ENCODE data around the gene VPS8. TPM values are rescaled to one million over a fixed set of nuclear protein-coding genes. Genes with fewer than 3 reads are reported as not detected.

VPS8 gene
- polyA plus RNA-seq, 1 donor from 2014 or later, result 22.2 TPM

GRCh38 chr3:184776916-184777315, 35.0 kb upstream of the VPS8 start:
- Mint-ChIP-seq H3K9me3 (no peaks in the 10 kb centered on the region), H3K4me3 (no peak overlapping the region), H3K4me1 (peaks cover 0 to 2% (median 0%) of the 10 kb centered on the region in 3 donors), H3K36me3 (peaks cover 4% of the 10 kb centered on the region), H3K27ac (no peak overlapping the region), H3K27me3 (peaks cover 18% of the 10 kb centered on the region)

- Mint-ChIP-seq H3K27ac (no peak overlapping the region), H3K36me3 (peaks cover 4% of the 10 kb centered on the region), H3K27me3 (peaks cover 18% of the 10 kb centered on the region), H3K9me3 (no peaks in the 10 kb centered on the region), H3K4me1 (peaks cover 0 to 2% (median 0%) of the 10 kb centered on the region in 3 donors), H3K4me3 (no peak overlapping the region)
These were observed 34.2 kb upstream of the VPS8 start for GRCh38 chr3:184777566-184778356.

- H3K27ac Mint-ChIP-seq, result no peak overlapping the region
- H3K9me3 Mint-ChIP-seq, result no peaks in the 10 kb centered on the region
- H3K27me3 Mint-ChIP-seq, result peaks cover 24% of the 10 kb centered on the region
- H3K4me1 Mint-ChIP-seq, result peaks cover 0 to 2% (median 0%) of the 10 kb centered on the region in 3 donors
- H3K36me3 Mint-ChIP-seq, result peaks cover 4% of the 10 kb centered on the region
- H3K4me3 Mint-ChIP-seq, result no peak overlapping the region
These were observed 33.3 kb upstream of the VPS8 start for GRCh38 chr3:184778426-184779332.

GRCh38 chr3:184780981-184781515, 30.9 kb upstream of the VPS8 start:
- Mint-ChIP-seq H3K36me3 (peaks cover 2% of the 10 kb centered on the region), H3K9me3 (no peaks in the 10 kb centered on the region), H3K27ac (no peak overlapping the region), H3K27me3 (peaks cover 29% of the 10 kb centered on the region), H3K4me1 (peaks cover 9 to 15% (median 10%) of the 10 kb centered on the region in 3 donors), H3K4me3 (no peak overlapping the region)

- H3K27me3 Mint-ChIP-seq, result peaks cover 34% of the 10 kb centered on the region
- no peak overlapping the region for H3K4me3 Mint-ChIP-seq
- peaks cover 2% of the 10 kb centered on the region for H3K36me3 Mint-ChIP-seq
- no peak overlapping the region for H3K27ac Mint-ChIP-seq
- H3K4me1 Mint-ChIP-seq, result peaks cover 9 to 18% (median 14%) of the 10 kb centered on the region in 3 donors
- H3K9me3 Mint-ChIP-seq, result no peaks in the 10 kb centered on the region
These were observed 30.2 kb upstream of the VPS8 start for GRCh38 chr3:184781801-184782200.

GRCh38 chr3:184783319-184783718, 28.6 kb upstream of the VPS8 start:
- H3K4me1 Mint-ChIP-seq, result peaks cover 7 to 18% (median 14%) of the 10 kb centered on the region in 3 donors
- H3K27me3 Mint-ChIP-seq, result peaks cover 30% of the 10 kb centered on the region
- H3K36me3 Mint-ChIP-seq, result no peaks in the 10 kb centered on the region
- no peak overlapping the region for H3K4me3 Mint-ChIP-seq
- H3K27ac Mint-ChIP-seq, result no peak overlapping the region
- H3K9me3 Mint-ChIP-seq, result peaks cover 0 to 2% (median 0%) of the 10 kb centered on the region in 3 donors

- Mint-ChIP-seq H3K4me1 (peaks cover 7 to 18% (median 14%) of the 10 kb centered on the region in 3 donors), H3K4me3 (peak overlapping the region in 2 of 4 donors; percentile 0 to 28), H3K27me3 (peaks cover 24% of the 10 kb centered on the region), H3K27ac (peak overlapping the region in 1 of 3 donors; percentile 7), H3K36me3 (no peaks in the 10 kb centered on the region), H3K9me3 (peaks cover 0 to 2% (median 0%) of the 10 kb centered on the region in 3 donors)
These were observed 27.1 kb upstream of the VPS8 start for GRCh38 chr3:184784731-184785500.

GRCh38 chr3:184785890-184786279, 26.1 kb upstream of the VPS8 start:
- Mint-ChIP-seq H3K27ac (no peak overlapping the region), H3K36me3 (no peaks in the 10 kb centered on the region), H3K27me3 (peaks cover 21% of the 10 kb centered on the region), H3K9me3 (peaks cover 0 to 2% (median 0%) of the 10 kb centered on the region in 3 donors), H3K4me3 (no peak overlapping the region), H3K4me1 (peaks cover 7 to 18% (median 14%) of the 10 kb centered on the region in 3 donors)

GRCh38 chr3:184786280-184786941, 25.6 kb upstream of the VPS8 start:
- H3K27ac Mint-ChIP-seq, result no peak overlapping the region
- peaks cover 0 to 2% (median 0%) of the 10 kb centered on the region in 3 donors for H3K9me3 Mint-ChIP-seq
- H3K36me3 Mint-ChIP-seq, result no peaks in the 10 kb centered on the region
- peaks cover 23% of the 10 kb centered on the region for H3K27me3 Mint-ChIP-seq
- no peak overlapping the region for H3K4me3 Mint-ChIP-seq
- H3K4me1 Mint-ChIP-seq, result peaks cover 7 to 18% (median 14%) of the 10 kb centered on the region in 3 donors

GRCh38 chr3:184788751-184789150, 23.2 kb upstream of the VPS8 start:
- peaks cover 0 to 2% (median 0%) of the 10 kb centered on the region in 3 donors for H3K9me3 Mint-ChIP-seq
- H3K27ac Mint-ChIP-seq, result no peak overlapping the region
- no peak overlapping the region for H3K4me3 Mint-ChIP-seq
- H3K4me1 Mint-ChIP-seq, result peaks cover 7 to 18% (median 14%) of the 10 kb centered on the region in 3 donors
- H3K36me3 Mint-ChIP-seq, result no peaks in the 10 kb centered on the region
- peaks cover 16% of the 10 kb centered on the region for H3K27me3 Mint-ChIP-seq

GRCh38 chr3:184789314-184789998, 22.5 kb upstream of the VPS8 start:
- H3K36me3 Mint-ChIP-seq, result no peaks in the 10 kb centered on the region
- H3K27ac Mint-ChIP-seq, result no peak overlapping the region
- no peak overlapping the region for H3K4me3 Mint-ChIP-seq
- peaks cover 0 to 2% (median 0%) of the 10 kb centered on the region in 3 donors for H3K9me3 Mint-ChIP-seq
- peaks cover 7 to 18% (median 14%) of the 10 kb centered on the region in 3 donors for H3K4me1 Mint-ChIP-seq
- peaks cover 16% of the 10 kb centered on the region for H3K27me3 Mint-ChIP-seq

GRCh38 chr3:184791171-184791570, 20.8 kb upstream of the VPS8 start:
- Mint-ChIP-seq H3K27ac (no peak overlapping the region), H3K9me3 (peaks cover 0 to 2% (median 0%) of the 10 kb centered on the region in 3 donors), H3K4me3 (no peak overlapping the region), H3K27me3 (peaks cover 9% of the 10 kb centered on the region), H3K36me3 (no peaks in the 10 kb centered on the region), H3K4me1 (peaks cover 0 to 3% (median 2%) of the 10 kb centered on the region in 3 donors)

- no peaks in the 10 kb centered on the region for H3K36me3 Mint-ChIP-seq
These were observed 16.3 kb upstream of the VPS8 start for GRCh38 chr3:184795522-184796190.

More at GRCh38 chr3:184795522-184796190, 16.3 kb upstream of the VPS8 start:
- Mint-ChIP-seq H3K27ac (no peak overlapping the region), H3K27me3 (peaks cover 19% of the 10 kb centered on the region), H3K4me3 (no peak overlapping the region), H3K9me3 (peaks cover 0 to 1% (median 0%) of the 10 kb centered on the region in 3 donors), H3K4me1 (no peaks in the 10 kb centered on the region)
